Measurements from ENCODE around the gene CEP152.
"Not testable (repeated sequence)": the region's sequence is repeated elsewhere in the genome, so short reads cannot be mapped to it uniquely, and the experiment has no call there.

- not testable (repeated sequence) for TF ChIP-seq CTCF, POLR2A, POLR2AphosphoS5 (IDR thresholded peaks at IDR 0.05)
Observed at GRCh38 chr15:48790466-48791115, 20.3 kb downstream of the CEP152 start.
